SHP77 (cell line): ENCODE data around the gene SPRR3.

Source experiments
- DNase-seq, 2 experiments: peaks; one replicate each; lab custom pipeline; 2025; lab: John Stamatoyannopoulos, UW

The SPRR3 gene, protein sequence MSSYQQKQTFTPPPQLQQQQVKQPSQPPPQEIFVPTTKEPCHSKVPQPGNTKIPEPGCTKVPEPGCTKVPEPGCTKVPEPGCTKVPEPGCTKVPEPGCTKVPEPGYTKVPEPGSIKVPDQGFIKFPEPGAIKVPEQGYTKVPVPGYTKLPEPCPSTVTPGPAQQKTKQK

DNA sequence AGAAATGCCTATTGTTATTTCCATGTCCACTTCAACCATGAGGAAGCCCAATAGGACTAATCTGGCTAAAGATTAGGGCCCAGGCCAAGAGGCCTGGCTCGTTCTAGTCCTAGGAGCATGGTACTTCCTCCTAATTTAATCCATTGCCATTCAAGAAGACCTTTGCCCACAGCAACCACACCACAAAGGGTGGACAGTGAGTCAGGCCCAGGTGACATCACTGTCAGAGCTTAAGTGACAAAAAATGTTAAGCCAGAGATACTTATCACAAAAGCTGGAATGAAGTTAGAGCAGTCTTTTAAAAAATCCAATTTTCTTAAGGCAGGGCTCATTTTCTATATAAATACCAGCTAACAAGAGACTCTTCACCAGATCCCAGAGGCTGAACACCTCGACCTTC, at the start of gene SPRR3:
TSS of gene SPRR3 (plus strand) at position 368 of the 400 bp plus-strand sequence. CDS start 1,272 bp downstream, outside the sequence.
- DNase-seq, result no peak

DNA sequence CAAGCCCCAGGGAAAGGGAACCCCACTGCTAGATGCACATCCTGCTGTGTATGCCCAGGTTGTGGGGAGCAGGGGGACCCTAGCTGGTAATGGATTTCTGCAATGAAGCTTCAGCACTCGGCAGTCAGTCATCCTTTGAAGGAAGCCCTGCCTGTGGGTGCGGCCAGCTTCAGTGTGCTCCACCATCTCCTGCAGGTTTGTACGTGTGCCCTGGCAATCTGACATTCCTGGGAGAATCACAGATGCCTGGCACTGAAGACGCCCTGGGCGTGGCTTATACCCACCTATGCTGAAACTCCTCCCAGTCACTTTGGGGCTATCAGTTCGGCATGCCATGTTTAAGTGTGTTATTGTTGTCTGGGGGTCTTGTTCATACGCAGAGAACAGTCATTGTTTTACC, 47.8 kb upstream of the SPRR3 start:
- no peak for DNase-seq

GRCh38 chr1:152954436-152954835, 47.1 kb upstream of the SPRR3 start:
- DNase-seq, result no peak

DNA sequence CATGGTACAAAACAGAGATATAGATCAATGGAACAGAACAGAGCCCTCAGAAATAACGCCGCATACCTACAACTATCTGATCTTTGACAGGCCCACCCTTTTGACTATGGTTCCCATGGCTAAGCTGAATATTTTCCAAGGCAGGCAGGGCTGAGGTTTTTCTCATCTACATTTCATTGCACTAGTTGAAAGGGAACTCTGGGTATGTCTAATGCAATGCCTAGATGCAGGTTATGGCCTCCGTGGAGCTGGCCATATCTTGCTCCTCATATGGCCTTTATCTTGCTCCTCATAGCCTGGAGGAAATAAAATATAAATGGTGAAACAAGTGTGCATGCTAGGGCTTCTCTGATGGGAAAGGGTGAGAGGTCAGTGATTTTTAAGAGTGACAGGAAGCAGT, 44.0 kb upstream of the SPRR3 start:
- no peak for DNase-seq

GRCh38 chr1:152959273-152959672, 42.3 kb upstream of the SPRR3 start:
- no peak for DNase-seq

DNA sequence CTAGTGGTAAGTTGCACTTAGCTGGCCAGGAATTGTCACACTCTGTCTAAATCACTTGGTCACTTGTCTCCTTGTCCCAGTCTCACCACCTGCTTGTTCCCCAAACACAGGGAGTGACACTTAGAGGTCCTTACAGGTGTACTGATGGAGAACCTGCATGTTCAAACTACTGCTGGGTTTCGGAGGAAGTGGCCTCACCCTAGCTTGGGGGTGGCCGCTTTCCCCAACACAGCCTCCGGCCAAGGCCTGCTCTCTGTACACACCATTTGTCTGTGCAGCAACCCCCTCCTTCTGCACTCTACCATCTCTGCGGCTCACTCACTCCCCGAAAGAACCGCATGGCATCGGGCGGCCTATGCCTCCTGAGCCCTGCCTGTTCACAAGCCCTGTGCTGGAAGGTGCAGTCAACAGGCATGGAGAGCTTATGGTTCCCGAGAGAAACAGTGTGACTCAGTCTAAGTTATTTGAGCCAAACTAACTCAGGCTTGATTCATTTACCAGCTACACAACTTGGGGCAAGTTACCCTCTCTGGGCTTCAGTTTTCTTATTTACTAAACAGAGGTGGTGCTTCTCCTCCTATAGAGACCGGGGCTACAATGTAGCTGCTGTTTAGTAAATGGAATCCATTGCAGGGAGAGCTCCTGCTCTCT, 41.6 kb upstream of the SPRR3 start:
- DNase-seq, result no peak

DNA sequence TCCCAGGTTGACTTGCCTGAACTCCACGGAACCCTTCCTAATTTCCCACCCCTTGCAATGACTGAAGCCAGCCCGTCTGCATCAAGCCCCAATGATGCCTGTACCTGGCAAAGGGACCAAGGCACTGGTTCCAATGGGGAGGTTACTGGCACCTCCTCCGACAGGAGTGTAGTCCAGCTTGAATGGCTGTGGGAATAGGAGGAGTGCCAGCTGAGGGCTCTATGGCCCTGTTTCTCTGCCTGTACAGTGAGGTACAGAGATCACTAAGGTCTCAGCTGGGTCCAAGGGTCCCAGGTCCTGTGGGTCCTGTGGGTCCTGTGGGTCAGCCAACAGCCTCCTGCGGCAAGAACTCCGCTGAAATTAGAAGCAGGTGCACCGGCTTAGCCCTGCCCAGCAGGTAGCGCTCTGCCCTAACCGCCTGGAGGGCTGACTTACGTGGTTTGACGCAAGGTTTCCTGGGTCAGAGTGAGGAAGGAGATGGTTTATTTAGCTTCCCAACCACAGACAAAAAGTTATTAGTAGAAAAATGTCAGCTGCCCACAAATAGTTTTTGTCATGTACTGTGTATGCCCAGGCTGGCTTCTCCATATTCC, 41.0 kb upstream of the SPRR3 start:
- no peak for DNase-seq

DNA sequence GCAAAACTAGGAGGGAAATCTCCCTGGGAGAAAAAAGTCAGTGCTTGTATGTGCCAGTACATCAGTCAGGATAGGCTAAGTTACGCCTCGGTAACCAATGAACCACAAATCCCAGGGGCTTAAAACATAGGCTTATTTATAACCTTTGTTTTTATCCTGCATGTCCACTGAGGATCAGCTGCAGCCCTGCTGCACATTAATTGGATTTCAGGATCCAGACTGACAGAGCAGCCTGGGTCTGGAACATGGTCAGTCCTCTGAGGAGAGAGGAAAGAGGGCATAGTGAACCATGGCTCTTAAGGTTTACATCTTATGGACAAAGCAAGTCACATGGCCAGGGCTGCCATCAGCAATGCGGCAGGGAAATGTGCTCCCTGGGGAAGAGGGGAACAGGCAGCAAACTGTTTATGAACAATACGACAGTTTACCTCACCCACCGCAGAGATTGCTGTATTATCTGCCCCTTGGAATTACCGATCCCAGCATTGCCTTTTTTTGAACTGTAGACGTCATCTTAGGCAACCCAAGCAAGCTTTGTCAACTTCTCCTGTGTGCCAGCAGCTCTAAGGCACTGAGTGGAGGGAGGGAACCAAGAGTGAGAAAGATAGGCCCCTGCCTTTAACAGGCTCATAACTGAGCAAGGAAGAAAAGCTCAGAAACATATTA, 40.2 kb upstream of the SPRR3 start:
- DNase-seq, result no peak

DNA sequence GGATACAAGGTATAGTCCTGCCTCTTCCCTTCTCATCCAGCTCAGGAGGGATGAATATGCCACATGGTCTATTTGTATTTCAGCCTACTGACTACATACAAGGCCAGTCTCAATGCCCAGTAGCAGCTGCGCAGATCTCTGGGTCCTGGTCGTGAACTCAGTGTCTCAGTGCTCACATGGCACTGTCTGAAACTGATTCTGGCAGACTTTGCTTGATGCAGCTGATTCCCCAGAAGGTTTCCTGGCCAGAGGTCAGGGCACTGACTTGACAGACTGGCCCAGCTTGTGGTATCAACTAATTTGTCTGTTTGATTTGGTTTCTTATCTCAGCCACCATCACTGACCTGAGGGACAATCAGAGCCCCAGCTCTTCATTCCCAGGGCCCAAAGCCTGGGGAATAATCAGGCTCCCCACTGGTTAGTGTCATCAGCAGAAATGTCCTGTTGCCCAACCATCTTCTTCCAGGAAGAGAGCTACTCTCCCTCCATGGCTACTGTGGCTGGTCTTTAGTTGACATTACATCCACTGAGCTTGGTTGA, 38.6 kb upstream of the SPRR3 start:
- no peak for DNase-seq

GRCh38 chr1:152964536-152964935, 37.0 kb upstream of the SPRR3 start:
- no peak for DNase-seq

DNA sequence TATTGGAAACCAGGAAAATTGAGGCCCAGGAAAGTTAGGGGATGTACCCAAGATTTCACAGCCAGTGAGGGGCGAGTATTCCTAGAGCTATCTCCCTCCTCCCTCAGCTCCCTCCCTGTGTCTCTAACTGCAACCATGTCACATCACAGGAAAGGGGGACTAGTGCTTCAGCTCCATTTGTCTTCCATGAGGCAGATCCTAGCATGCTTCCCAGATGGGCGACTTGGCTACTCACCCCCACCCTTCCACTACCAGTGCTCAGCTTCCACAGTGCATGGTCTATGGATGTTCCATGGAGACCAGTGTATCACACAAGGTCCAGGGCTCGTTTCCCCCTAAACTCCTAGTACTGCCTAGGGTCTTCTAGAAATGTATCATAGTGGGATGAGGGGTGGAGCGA, 35.7 kb upstream of the SPRR3 start:
- DNase-seq, result no peak

GRCh38 chr1:152967201-152967600, 34.3 kb upstream of the SPRR3 start:
- DNase-seq, result no peak

DNA sequence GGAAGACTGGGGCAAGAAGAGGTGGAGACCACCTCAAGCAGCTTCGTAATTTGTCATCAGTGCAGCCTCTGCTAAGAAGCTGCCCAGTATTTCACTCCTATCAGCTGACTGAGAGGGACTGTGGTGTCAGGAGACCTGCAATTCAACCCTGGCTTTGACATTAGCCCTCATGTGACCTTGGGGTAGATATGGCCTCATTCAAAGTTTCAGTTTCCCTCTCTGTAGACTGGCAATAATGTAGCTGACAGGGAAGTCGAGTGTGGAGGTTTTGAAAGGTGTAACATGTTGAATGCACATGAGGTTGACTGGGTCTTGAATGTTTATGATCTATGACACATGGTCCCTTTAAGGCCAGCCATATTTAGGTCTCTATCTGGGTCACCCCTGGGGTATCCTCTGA, 33.3 kb upstream of the SPRR3 start:
- DNase-seq, result no peak

DNA sequence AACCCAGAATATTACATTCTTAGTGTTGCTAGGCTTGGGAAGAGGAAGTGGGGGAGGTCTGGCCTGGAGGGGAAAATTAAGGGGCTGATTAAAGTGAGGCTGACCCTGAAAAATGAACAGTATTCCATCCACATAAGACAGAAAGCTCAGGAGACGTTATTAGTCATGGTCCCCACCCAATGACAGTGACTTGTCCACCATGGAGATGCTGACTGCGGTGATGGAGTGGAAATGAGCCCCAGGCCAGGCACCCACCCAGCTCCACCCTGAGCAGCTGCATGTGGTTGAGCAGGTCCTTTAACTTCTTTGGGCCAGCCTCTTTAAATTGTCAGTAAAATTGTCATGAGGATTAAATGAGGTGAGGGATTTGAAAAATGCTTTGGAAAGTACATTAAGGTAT, 32.5 kb upstream of the SPRR3 start:
- DNase-seq, result no peak

DNA sequence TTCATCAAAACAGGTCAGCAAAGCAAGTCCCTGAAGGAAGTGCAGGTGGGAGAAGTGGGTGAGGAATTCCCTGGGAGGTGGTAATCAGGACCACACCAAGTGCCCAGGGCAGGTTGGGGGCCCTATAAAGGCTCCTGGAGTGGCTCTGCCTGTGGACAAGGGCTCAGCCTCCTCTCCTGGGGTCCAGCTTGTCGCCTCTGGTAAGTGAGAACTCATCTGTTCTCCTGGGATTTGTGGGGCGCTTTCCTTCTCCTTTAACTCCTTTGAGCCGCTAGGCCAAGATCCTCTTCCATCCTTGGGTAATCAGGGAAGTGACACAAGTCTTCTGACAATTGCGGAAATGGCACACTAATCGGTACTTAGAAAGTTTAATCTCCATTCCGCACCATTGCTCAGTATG, 31.1 kb upstream of the SPRR3 start, which contains the start of gene SPRR4:
TSS of gene SPRR4 (plus strand) at position 154 of the 400 bp plus-strand sequence. CDS start 1,243 bp downstream, outside the sequence.
- no peak for DNase-seq

DNA sequence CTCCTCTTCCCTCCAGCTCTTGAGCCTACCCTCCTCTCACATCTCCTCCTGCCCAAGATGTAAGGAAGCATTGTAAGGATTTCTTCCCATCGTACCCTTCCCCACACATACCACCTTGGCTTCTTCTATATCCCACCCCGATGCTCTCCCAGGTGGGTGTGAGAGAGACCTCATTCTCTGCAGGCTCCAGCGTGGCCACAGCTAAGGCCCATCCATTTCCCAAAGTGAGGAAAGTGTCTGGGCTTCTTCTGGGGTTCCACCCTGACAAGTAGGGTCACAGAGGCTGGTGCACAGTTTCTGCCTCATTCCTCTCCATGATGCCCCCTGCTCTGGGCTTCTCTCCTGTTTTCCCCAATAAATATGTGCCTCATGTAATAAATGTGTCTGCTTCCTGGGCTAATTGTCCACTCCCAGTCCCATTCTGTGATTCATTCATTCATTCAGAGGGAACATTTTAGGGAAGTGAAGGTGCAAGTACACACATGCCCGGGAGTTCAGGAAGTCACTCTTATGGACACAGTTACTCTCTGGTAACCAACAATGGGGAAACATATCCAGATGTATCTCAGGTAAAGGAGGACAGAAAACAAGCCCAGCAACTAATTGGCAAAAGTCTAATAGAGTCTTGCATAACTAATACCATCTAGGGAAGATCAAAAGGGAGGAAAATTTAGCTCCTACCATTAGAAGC, 29.2 kb upstream of the SPRR3 start:
- no peak for DNase-seq

DNA sequence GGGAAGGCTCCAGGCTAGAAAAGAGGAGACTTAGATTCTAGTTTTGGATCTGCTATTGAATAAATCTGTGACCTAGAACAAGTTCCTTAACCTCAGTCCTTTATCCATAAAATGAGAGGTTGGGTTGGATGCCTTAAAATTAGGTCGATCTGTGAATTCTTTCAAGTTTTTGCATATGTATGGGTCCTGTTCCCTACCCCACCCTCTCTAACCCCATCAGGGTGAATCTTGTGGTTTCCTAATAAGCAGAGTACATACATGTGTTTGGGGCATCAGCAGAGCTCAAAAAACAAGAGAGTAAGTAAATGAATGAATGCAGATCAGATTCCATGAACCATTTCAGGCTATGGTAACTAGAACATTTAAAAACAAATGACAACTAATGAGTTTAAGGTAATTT, 24.9 kb upstream of the SPRR3 start:
- DNase-seq, result no peak

DNA sequence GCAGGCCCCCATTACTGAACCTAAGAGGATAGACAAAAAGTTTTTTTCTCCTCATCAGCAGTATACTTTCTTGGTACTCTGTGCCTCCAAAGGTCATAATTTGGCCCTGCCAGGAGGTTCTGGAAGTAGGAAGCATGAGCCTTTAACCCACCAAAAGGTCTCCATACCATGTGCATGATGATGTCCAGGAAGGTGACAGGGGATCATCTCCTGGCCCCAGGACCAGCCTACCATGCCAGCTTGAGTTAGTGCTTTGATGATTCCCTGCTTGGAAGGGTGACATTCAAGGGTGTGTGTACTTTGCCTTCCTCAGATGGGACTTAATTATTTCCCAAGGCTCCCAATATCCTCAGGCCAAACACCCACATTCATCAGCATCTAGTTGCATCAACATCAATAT, 23.9 kb upstream of the SPRR3 start:
- DNase-seq, result no peak

DNA sequence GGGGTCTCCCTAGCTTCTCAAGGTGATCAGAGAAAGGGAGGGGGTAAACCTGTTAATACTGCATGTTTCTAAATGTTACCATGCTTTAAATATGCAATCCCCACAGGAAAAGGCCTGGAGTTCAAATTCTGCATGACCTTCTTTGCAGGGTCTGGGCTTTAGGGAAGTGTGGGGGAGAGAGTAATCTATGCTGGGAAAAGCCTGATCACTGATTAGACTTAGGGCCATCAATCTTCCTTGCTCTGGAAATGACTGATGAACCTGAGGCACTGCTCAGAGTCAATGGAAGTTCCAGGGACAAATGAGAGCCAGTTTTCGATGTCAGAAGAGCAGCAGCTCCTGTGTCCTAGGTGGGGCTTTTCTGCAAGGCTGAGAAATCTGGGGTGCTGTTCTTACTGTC, 20.9 kb upstream of the SPRR3 start:
- no peak for DNase-seq

GRCh38 chr1:152981146-152981871, 20.2 kb upstream of the SPRR3 start:
- no peak for DNase-seq

DNA sequence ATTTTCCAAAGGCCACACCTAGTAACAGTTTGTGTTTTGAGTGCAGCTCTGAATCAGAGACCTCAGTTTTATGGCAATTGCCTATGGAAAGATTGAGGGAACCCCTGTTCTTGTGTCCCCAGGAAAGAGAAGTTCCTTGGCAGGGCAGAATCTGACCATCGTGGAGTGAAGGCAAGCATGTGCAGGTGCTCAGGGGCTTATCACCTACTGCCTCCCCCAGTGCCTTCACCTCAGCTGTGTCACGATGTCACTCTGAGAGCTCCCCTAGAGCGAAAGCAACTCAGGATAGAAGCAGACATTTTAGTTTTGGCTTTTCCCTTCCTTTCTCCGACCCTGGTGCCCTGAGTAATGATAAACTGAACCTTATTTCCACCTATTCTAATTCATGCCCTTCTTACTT, 19.5 kb upstream of the SPRR3 start:
- DNase-seq, result no peak

DNA sequence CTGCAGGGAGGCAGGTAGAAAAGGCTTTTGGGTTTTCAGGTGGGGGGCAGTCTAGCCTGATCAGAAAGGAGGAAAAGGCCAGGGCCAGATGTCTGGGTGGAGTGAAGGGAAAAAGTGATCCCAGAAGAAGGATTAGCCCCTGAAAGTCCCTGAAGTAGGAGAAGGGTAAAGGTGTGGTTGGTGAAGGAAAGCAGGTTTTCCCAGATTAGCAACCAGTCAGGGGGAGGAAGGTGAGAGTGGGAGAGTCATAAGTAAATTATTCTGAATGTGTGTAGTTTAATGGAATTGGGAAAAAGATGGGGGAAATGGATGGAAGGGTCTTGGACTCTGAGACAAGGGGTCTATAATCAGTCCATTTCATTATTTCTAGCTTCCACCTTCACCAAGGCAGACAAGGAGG, 18.3 kb upstream of the SPRR3 start:
- DNase-seq, result no peak
